IMR-90 (cell line): ENCODE results near the gene HOXA10. TPM values are rescaled to one million over a fixed set of nuclear protein-coding genes. Genes with fewer than 3 reads are reported as not detected.

ENCODE experiments used
- ATAC-seq: fragments of 200-7000 bp; cut with Tn5 transposase; 2 replicates; pipeline ENCODE4 v1.9.1; 2020; ENCODE audit warnings: low read depth, mild to moderate bottlenecking, moderate library complexity
- BruUV-seq: library from RNA; stranded (reverse); fragments of 400-500 nt; replicated peaks from 2 replicates; lab custom pipeline; 2021; lab: Mats Ljungman, UMichigan
- CTCF ChIA-PET: fragments of 300-600 bp; formaldehyde crosslinking; extraction: SDS; loops from one replicate; lab custom pipeline; 2021; ENCODE audit warnings: antibody characterized with exemption; lab: Yijun Ruan, JAX
- POLR2A ChIA-PET: fragments of 300-600 bp; sonication (Branson Sonifier 250); formaldehyde crosslinking; loops from one replicate; lab custom pipeline; 2022; ENCODE audit warnings: antibody characterized with exemption; ENCODE audit not compliant: unreplicated experiment; lab: Charles Lee
- DNase-seq: peaks from one replicate; pipeline ENCODE4 v3.0.0; 2013
- H2AFZ ChIP-seq: replicated peaks from 2 replicates; pipeline ENCODE3; 2013; ENCODE audit warnings: low read length, mild to moderate bottlenecking; ENCODE audit not compliant: poor library complexity
- H2AK5ac ChIP-seq: 2 replicates; pipeline ENCODE4 v1.6.1; 2013; ENCODE audit warnings: low read depth, low read length, inconsistent platforms
- H2AK9ac ChIP-seq: replicated peaks from 2 replicates; pipeline ENCODE3; 2013; ENCODE audit warnings: mild to moderate bottlenecking, low read depth, low read length, moderate library complexity; ENCODE audit not compliant: poor library complexity
- H2BK120ac ChIP-seq: 2 replicates; pipeline ENCODE4 v1.6.1; 2013; ENCODE audit warnings: low read depth, low read length, inconsistent platforms
- H2BK15ac ChIP-seq: 3 replicates; pipeline ENCODE4 v1.6.1; 2013; ENCODE audit warnings: low read depth, low read length, inconsistent platforms
- H2BK20ac ChIP-seq: 2 replicates; pipeline ENCODE4 v1.6.1; 2013; ENCODE audit warnings: low read depth, mild to moderate bottlenecking, inconsistent platforms, low read length, moderate library complexity
- H2BK5ac ChIP-seq: 2 replicates; pipeline ENCODE4 v1.6.1; 2013; ENCODE audit warnings: mild to moderate bottlenecking, low read depth, low read length, inconsistent platforms; ENCODE audit not compliant: poor library complexity, severe bottlenecking
- H3K14ac ChIP-seq: replicated peaks from 2 replicates; pipeline ENCODE4 v1.6.1; 2013; ENCODE audit warnings: low read depth, low read length, inconsistent platforms
- H3K18ac ChIP-seq: 2 replicates; pipeline ENCODE4 v1.6.1; 2013; ENCODE audit warnings: low read depth, low read length, control low read depth
- H3K23ac ChIP-seq: 2 replicates; pipeline ENCODE4 v1.6.1; 2013; ENCODE audit warnings: low read depth, low read length, inconsistent platforms
- H3K27ac ChIP-seq: 2 replicates; pipeline ENCODE4 v1.5.1; 2013; ENCODE audit warnings: mild to moderate bottlenecking, control low read depth, low read length; ENCODE audit not compliant: insufficient read depth
- H3K27me3 ChIP-seq: 2 replicates; pipeline ENCODE4 v1.6.1; 2013; ENCODE audit warnings: low read length; ENCODE audit not compliant: control insufficient read depth, insufficient read depth
- H3K36me3 ChIP-seq: 2 replicates; pipeline ENCODE4 v1.6.1; 2013; ENCODE audit warnings: low read length, mixed read lengths; ENCODE audit not compliant: control insufficient read depth, insufficient read depth
- H3K4ac ChIP-seq: 2 replicates; pipeline ENCODE4 v1.6.1; 2013; ENCODE audit warnings: low read depth, low read length, inconsistent platforms
- H3K4me1 ChIP-seq: 2 replicates; pipeline ENCODE4 v1.6.1; 2013; ENCODE audit warnings: low read length, mixed read lengths; ENCODE audit not compliant: control insufficient read depth, insufficient read depth
- H3K4me2 ChIP-seq: 2 replicates; pipeline ENCODE4 v1.6.1; 2013; ENCODE audit warnings: low read depth, mild to moderate bottlenecking, control low read depth, low read length, moderate library complexity
- H3K4me3 ChIP-seq: 2 replicates; pipeline ENCODE4 v1.5.1; 2013; ENCODE audit warnings: low read depth, mild to moderate bottlenecking, control low read depth, low read length, moderate library complexity; ENCODE audit not compliant: insufficient read depth
- H3K56ac ChIP-seq: 2 replicates; pipeline ENCODE4 v1.6.1; 2013; ENCODE audit warnings: low read length, inconsistent platforms; ENCODE audit not compliant: insufficient read depth; ENCODE audit errors: extremely low read depth
- H3K79me1 ChIP-seq, 2 experiments: 2 replicates each; pipeline ENCODE4 v1.6.1; 2013; ENCODE audit warnings: low read length in 2 of 2, inconsistent platforms in 1 of 2, low read depth in 1 of 2
- H3K9ac ChIP-seq: 2 replicates; pipeline ENCODE4 v1.6.1; 2013; ENCODE audit warnings: low read depth, low read length, control low read depth
- H3K9me1 ChIP-seq: 2 replicates; pipeline ENCODE4 v1.6.1; 2013; ENCODE audit warnings: low read length, inconsistent platforms; ENCODE audit not compliant: insufficient read depth
- H3K9me3 ChIP-seq: 2 replicates; pipeline ENCODE4 v1.6.1; 2013; ENCODE audit warnings: low read length; ENCODE audit not compliant: control insufficient read depth, insufficient read depth
- H4K20me1 ChIP-seq: 2 replicates; pipeline ENCODE4 v1.6.1; 2013; ENCODE audit warnings: low read length, inconsistent platforms; ENCODE audit not compliant: insufficient read depth
- H4K5ac ChIP-seq: 2 replicates; pipeline ENCODE4 v1.6.1; 2013; ENCODE audit warnings: mild to moderate bottlenecking, low read depth, low read length, control low read depth
- H4K8ac ChIP-seq, 2 experiments: 2 replicates each; pipeline ENCODE4 v1.6.1; 2013; ENCODE audit warnings: low read depth in 2 of 2, low read length in 2 of 2, control low read depth in 1 of 2, inconsistent platforms in 1 of 2
- H4K91ac ChIP-seq: 2 replicates; pipeline ENCODE4 v1.6.1; 2013; ENCODE audit warnings: low read depth, low read length, inconsistent platforms; ENCODE audit not compliant: insufficient read depth
- CEBPB ChIP-seq: IDR thresholded peaks from 2 replicates; pipeline ENCODE4 v1.6.1; 2012; ENCODE audit warnings: low read depth, low read length, improper control_type of control experiment
- MAFK ChIP-seq: IDR thresholded peaks from 2 replicates; pipeline ENCODE4 v1.6.1; 2012; ENCODE audit warnings: low read depth, low read length, improper control_type of control experiment
- NFE2L2 ChIP-seq: fragments of 150-350 bp; IDR thresholded peaks from 2 replicates; pipeline ENCODE4 v1.6.1; 2016; ENCODE audit warnings: low read depth, mild to moderate bottlenecking, low read length
- POLR2A ChIP-seq: IDR thresholded peaks from 2 replicates; pipeline ENCODE4 v1.6.1; 2012; ENCODE audit warnings: mild to moderate bottlenecking, low read depth, low read length
- RAD21 ChIP-seq: IDR thresholded peaks from 2 replicates; pipeline ENCODE4 v1.6.1; 2012; ENCODE audit warnings: low read length, improper control_type of control experiment
- WGBS, 2 experiments: methylation state at CpG; one replicate each; pipeline versions ENCODE4 v1.1.5 to v1.1.7; 2013; ENCODE audit warnings: missing lambda C conversion rate in 2 of 2; ENCODE audit not compliant: insufficient read length in 1 of 2; ENCODE audit errors: extremely low coverage in 2 of 2; 5-methylcytosine and 5-hydroxymethylcytosine counted together
- dilution Hi-C: fragments of 300-500 bp; cut with HindIII; formaldehyde crosslinking; loops from one replicate; pipeline ENCODE4 v1.14.3; 2018; ENCODE audit warnings: low sequenced_read_pairs; ENCODE audit not compliant: unreplicated experiment
- in situ Hi-C: fragments of 300-500 bp; cut with MboI; formaldehyde crosslinking; loops from 3 replicates; pipeline ENCODE4 v1.14.3; 2019; ENCODE audit warnings: low sequenced_read_pairs, inconsistent platforms, mixed read lengths
- intact Hi-C: fragments of 100-400 bp; cut with micrococcal nuclease; formaldehyde crosslinking; loops from 2 replicates; pipeline ENCODE4 v1.10.0; 2022
- polyA plus RNA-seq, 3 experiments: library from polyadenylated mRNA; depleted of rRNA; stranded (reverse); fragments of >200 nt; gene quantifications; 2 replicates each; pipeline ENCODE4 v1.2.3, GENCODE V29; 2012; ENCODE audit warnings: low replicate concordance in 1 of 3
- total RNA-seq: library from RNA; depleted of rRNA; stranded (reverse); fragments of >200 nt; gene quantifications from 2 replicates; pipeline ENCODE4 v1.2.3, GENCODE V29; 2012
- TF ChIP-seq, protein P1 (sequence below): conservative IDR thresholded peaks from 2 replicates; pipeline ENCODE4 v1.5.1; 2012; ENCODE audit warnings: mild to moderate bottlenecking, low read depth, low read length, improper control_type of control experiment
- TF ChIP-seq, protein P2 (sequence below): fragments of 150-350 bp; IDR thresholded peaks from 2 replicates; pipeline ENCODE4 v1.6.1; 2016; ENCODE audit warnings: low read depth, mild to moderate bottlenecking, low read length, moderate library complexity, borderline replicate concordance

The HOXA10 gene
- total and polyA plus RNA-seq, 2 of the 4 experiments (the other 2 are of a cell fraction) = 0.10 to 0.18 TPM

DNA sequence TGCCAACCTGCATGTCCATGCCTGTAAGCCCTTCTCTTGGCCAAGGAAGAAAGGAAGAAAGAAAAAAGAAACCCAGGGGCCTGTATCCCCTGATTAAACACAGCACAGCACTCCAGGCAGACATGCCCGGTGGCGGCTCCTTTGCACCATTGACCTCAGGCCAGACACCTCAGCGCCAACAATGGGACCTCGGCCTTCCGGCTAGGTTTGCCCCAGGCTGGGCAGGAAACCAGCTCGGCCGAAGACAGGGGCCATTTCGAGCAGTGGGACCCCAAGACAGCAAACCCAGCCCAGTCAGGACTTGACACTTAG, 2.8 kb downstream of the HOXA10 start:
- no peak overlapping the region for H2BK120ac ChIP-seq
- no peak overlapping the region for H3K23ac ChIP-seq
- in situ Hi-C loops = no loop called here
- no peak for TF ChIP-seq CEBPB
- no peak for TF ChIP-seq NFE2L2
- TF ChIP-seq, protein P1, sequence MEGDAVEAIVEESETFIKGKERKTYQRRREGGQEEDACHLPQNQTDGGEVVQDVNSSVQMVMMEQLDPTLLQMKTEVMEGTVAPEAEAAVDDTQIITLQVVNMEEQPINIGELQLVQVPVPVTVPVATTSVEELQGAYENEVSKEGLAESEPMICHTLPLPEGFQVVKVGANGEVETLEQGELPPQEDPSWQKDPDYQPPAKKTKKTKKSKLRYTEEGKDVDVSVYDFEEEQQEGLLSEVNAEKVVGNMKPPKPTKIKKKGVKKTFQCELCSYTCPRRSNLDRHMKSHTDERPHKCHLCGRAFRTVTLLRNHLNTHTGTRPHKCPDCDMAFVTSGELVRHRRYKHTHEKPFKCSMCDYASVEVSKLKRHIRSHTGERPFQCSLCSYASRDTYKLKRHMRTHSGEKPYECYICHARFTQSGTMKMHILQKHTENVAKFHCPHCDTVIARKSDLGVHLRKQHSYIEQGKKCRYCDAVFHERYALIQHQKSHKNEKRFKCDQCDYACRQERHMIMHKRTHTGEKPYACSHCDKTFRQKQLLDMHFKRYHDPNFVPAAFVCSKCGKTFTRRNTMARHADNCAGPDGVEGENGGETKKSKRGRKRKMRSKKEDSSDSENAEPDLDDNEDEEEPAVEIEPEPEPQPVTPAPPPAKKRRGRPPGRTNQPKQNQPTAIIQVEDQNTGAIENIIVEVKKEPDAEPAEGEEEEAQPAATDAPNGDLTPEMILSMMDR = no peak
- no peak for TF ChIP-seq POLR2A
- TF ChIP-seq, protein P2, sequence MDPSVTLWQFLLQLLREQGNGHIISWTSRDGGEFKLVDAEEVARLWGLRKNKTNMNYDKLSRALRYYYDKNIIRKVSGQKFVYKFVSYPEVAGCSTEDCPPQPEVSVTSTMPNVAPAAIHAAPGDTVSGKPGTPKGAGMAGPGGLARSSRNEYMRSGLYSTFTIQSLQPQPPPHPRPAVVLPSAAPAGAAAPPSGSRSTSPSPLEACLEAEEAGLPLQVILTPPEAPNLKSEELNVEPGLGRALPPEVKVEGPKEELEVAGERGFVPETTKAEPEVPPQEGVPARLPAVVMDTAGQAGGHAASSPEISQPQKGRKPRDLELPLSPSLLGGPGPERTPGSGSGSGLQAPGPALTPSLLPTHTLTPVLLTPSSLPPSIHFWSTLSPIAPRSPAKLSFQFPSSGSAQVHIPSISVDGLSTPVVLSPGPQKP = no peak
- TF ChIP-seq RAD21 = no peak
- TF ChIP-seq MAFK = no peak
- H3K4me3 ChIP-seq = no peak overlapping the region
- ChIA-PET POLR2A (no interaction called here), CTCF (no interaction called here)
- H4K5ac ChIP-seq = no peak overlapping the region
- H2BK15ac ChIP-seq = no peak overlapping the region
- intact Hi-C loops = no loop called here
- H2BK5ac ChIP-seq = no peak overlapping the region
- BruUV-seq = no TSS peak
- H3K27ac ChIP-seq = no peak overlapping the region
- H4K91ac ChIP-seq = no peak overlapping the region
- dilution Hi-C loops = no loop called here
- no peak overlapping the region for H2AK5ac ChIP-seq
- no peaks in the 10 kb centered on the region for H3K4me1 ChIP-seq
- H4K8ac ChIP-seq = no peak overlapping the region
- no peak for DNase-seq
- no peak overlapping the region for H3K4ac ChIP-seq
- no peak overlapping the region for H3K56ac ChIP-seq
- no peak overlapping the region for H3K14ac ChIP-seq
- peaks cover 19% of the 10 kb centered on the region; the same call in 1 of the 2 replicates for H4K20me1 ChIP-seq
- H3K4me2 ChIP-seq = no peak overlapping the region
- no peak for ATAC-seq
- H3K9me3 ChIP-seq = peaks cover 22% of the 10 kb centered on the region
- peaks cover 95% of the 10 kb centered on the region for H3K27me3 ChIP-seq
- no peaks in the 10 kb centered on the region for H3K9me1 ChIP-seq
- no peaks in the 10 kb centered on the region for H3K79me1 ChIP-seq
- no peak overlapping the region for H2AK9ac ChIP-seq
- no CpG with 5 or more reads among the region's 8 CpGs for WGBS, 2 experiments
- H2AFZ ChIP-seq = no peak overlapping the region
- H3K36me3 ChIP-seq = no peaks in the 10 kb centered on the region
- H3K18ac ChIP-seq = no peak overlapping the region
- no peak overlapping the region for H2BK20ac ChIP-seq
- H3K9ac ChIP-seq = no peak overlapping the region
